ENCODE data around the gene SLC52A1.

SLC52A1 gene

GRCh38 chr17:4986951-4987766, 48.1 kb downstream of the SLC52A1 start, which contains the start of gene CAMTA2:
Gene CAMTA2, minus strand, starts transcription at chr17:4987675. Its CDS starts 1,453 bp downstream, at chr17:4986222.
- DNase-seq: peak; percentile 90

- peak; percentile 27 for DNase-seq
Observed at GRCh38 chr17:4986403-4986802, 48.8 kb downstream of the SLC52A1 start.

Measured in hematopoietic multipotent progenitor cell treated with erythropoietin and hydrocortisone succinate and interleukin-3 and kit ligand, for 6 days (in vitro differentiated cells).